M059J (cell line): ENCODE data around the gene ZFYVE1. TPM values are rescaled to one million over a fixed set of nuclear protein-coding genes. Genes with fewer than 3 reads are reported as not detected.
"Not testable (repeated sequence)": the region's sequence is repeated elsewhere in the genome, so short reads cannot be mapped to it uniquely, and the experiment has no call there.

Source experiments
- DNase-seq: peaks from one replicate; pipeline ENCODE4 v3.0.0-alpha.2; 2012; ENCODE audit warnings: low read depth
- total RNA-seq: library from RNA; depleted of rRNA; stranded (reverse); fragments of >200 nt; shearing (Covaris generic); gene quantifications from 2 replicates; pipeline ENCODE4 v1.2.3, GENCODE V29; 2014; rRNA removed

ZFYVE1 gene
- total RNA-seq = 8.5 and 13.8 TPM in 2 replicates

GRCh38 chr14:73026845-73027542 is at the start of gene ZFYVE1:
Gene ZFYVE1, minus strand, starts transcription at chr14:73027106. Its CDS starts 2,598 bp downstream, at chr14:73024508.
- peak; percentile 99 for DNase-seq

- DNase-seq = no peak
These were observed 42.7 kb upstream of the ZFYVE1 start for GRCh38 chr14:73069585-73069984.

GRCh38 chr14:73058922-73059673 is 32.2 kb upstream of the ZFYVE1 start:
- peak; percentile 63 for DNase-seq

- peak; percentile 98 for DNase-seq
These were observed 31.5 kb upstream of the ZFYVE1 start, which contains the start of gene RBM25 for GRCh38 chr14:73058224-73058921. Gene RBM25, plus strand, starts transcription at chr14:73058534. Its CDS starts 13,108 bp downstream, at chr14:73071642.

GRCh38 chr14:73057944-73058223 is 31.0 kb upstream of the ZFYVE1 start:
- DNase-seq = no peak

- no peak for DNase-seq
These were observed 28.3 kb upstream of the ZFYVE1 start for GRCh38 chr14:73055251-73055650.

DNA sequence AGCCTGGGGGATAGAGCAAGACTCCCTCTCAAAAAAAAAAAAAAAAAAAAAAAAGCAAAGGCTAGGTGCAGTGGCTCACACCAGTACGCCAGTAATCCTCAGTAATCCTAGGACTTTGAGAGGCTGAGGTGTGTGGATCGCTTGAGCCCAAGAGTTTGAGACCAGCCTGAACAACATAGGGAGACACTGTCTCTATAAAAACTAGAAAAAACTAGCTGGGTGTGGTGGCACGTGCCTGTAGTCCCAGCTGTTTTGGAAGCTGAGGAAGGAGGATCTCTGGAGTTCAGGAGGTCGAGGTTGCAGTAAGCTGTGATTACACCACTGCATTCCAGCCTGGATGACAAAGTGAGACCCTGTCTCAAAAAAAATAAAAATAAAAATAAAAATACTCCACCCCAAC is 22.5 kb upstream of the ZFYVE1 start:
- no peak for DNase-seq

DNA sequence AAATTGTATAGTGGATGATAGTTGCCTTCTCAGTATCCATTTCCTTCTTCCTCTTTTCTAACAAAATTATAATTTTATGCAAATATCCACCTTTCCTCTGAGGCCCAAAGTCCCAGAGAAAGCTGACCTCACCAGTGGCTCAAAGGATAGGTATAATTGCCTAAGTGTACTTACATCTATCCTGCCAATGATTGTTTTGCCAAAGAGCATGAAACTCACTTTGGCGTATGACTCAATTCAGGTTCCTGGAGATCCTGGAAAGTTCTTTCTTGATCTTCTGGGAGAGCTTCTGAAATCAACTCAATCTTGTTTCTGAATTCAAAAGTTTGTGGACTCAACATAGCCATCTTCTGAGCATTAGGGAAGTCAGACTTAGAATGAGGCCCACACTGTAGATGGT is 20.9 kb upstream of the ZFYVE1 start:
- DNase-seq = no peak

GRCh38 chr14:73036706-73037450 is 10.0 kb upstream of the ZFYVE1 start:
- DNase-seq = peak; percentile 72

DNA sequence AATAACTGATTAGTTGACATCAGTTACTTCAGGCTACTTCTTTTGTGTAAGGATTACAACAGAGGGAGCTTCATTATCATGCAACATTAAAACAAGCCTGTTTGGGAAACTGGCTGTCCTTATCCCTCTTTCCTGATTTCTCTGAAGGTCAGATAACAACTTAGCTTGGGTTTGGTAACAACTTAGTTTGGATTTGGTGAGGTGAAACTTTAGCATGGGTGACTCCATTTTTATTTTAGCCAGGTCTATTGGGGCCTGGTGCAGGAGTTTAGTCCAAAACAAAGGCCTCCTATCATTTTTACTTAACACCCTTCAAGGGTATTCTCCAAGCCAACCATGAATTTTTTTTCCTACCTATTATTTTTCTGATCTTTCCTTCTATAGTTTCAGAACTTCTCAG is 1.1 kb upstream of the ZFYVE1 start:
- no peak for DNase-seq

GRCh38 chr14:73027546-73027945 is 640 bp upstream of the ZFYVE1 start:
- DNase-seq = no peak

DNA sequence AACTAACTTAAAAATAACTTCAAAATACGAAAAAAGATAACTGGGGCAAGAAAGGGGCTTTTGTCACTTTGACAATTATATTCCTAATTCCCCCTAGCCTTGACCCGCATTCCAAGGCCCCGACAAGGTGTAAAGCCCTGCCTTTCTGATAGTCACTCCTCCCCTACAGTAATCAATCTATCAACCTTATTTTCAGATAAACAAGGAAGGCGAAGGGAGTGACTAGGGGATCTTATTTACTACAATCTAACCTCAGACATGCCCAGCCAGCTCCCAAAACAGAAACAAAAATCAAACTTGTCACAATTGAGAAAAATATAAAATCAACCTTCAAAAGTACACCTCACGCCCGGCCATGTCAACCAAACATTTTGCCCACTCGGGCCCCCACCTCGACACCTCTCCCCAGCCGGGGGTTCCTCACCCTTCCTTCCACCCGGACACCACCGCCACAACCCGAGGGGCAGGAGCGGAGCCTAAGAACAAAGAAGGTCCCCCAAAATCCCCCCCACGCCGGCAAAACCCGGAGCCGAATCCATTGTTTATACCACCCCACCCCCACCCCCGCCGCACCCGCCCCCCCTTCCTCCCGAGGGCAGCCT is 562 bp downstream of the ZFYVE1 start:
- DNase-seq = no peak

GRCh38 chr14:73025544-73025943 is 1.4 kb downstream of the ZFYVE1 start:
- no peak for DNase-seq

- no peak for DNase-seq
These were observed 4.9 kb downstream of the ZFYVE1 start for GRCh38 chr14:73022051-73022450.

DNA sequence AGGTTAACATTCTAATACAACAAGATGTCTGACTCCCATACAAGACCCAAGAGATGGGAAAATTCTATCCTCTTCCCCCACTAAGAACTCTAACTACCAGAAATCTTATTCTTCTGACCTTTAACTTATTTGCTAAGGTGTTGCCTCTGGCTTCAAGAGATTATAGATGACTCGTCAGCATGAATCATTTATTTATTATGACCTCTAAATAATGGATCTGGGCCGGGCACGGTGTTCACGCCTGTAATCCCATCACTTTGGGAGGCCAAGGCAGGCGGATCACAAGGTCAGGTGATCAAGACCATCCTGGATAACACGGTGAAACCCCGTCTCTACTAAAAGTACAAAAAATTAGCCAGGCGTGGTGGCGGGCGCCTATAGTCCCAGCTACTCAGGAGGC is 10.9 kb downstream of the ZFYVE1 start:
- DNase-seq = peak; percentile 38

- not testable (repeated sequence) for DNase-seq
These were observed 11.4 kb downstream of the ZFYVE1 start for GRCh38 chr14:73015552-73015951.

GRCh38 chr14:73014105-73014504 is 12.8 kb downstream of the ZFYVE1 start:
- peak; percentile 47 for DNase-seq

DNA sequence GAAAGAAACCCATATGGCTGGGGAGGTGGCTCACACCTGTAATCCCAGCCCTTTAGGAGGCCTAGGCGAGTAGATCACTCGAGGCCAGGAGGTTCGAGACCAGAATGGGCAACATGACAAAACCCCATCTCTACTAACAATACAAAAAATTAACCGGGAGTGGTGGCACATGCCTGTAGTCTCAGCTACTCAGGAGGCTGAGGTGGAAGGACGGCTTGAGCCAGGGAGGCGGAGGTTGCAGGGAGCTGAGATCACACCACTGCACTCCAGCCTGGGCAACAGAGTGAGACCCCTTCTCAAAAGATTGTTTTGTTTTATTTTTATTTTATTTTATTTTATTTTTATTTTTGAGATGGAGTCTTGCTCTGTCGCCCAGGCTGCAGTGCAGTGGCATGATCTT is 15.7 kb downstream of the ZFYVE1 start:
- DNase-seq = not testable (repeated sequence)

- DNase-seq = peak; percentile 37
These were observed 18.4 kb downstream of the ZFYVE1 start for GRCh38 chr14:73008501-73008900.

DNA sequence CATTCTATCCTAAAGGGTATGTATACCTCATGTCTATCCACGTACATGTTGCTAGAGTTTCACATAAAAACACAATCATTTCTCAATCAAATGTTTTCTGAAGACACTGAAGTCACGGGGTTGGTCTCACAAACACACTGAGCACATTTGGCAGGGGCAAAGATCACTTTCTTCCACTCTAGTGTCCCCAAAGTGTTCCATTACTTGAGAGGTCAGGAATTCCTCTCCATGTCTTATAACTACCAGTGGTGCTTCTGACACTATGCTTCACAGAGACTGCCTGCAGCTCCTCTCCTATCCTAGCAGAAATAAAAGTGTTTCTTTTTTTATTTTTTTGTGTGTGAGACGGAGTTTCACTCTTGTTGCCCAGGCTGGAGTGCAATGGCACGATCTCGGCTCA is 19.1 kb downstream of the ZFYVE1 start:
- DNase-seq = no peak

DNA sequence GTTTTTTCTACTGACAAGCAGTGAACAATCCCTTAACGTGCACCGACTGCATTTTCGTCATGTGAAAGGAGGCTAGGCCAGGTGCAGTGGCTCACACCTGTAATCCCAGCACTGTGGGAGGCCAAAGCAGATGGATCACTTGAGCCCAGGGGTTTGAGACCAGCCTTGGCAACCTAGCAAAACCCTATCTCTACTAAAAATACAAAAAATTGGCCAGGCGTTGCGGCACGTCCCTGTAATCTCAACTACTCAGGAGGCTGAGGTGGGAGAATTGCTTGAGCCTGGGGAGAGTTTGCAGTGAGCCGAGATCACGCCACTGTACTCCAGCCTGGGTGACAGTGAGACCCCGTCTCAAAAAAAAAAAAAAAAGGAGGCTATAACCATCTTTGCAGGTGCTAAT is 22.3 kb downstream of the ZFYVE1 start:
- not testable (repeated sequence) for DNase-seq

- no peak for DNase-seq
These were observed 23.2 kb downstream of the ZFYVE1 start for GRCh38 chr14:73003681-73004080.
